Activated T-helper 1 cell treated with anti-CD3 and anti-CD28 coated beads, Interleukin-2, amount 50 U/mL, for 16 hours (primary cell): ENCODE data around the gene CGB2.
"Not testable (repeated sequence)": the region's sequence is repeated elsewhere in the genome, so short reads cannot be mapped to it uniquely, and the experiment has no call there.

Experiments used
- DNase-seq, 2 donors: peaks; one replicate each; pipeline ENCODE4 v3.0.0-alpha.2; 2020; ENCODE audit warnings: low read depth in 1 of 2, low spot score in 1 of 2

The CGB2 gene

DNA sequence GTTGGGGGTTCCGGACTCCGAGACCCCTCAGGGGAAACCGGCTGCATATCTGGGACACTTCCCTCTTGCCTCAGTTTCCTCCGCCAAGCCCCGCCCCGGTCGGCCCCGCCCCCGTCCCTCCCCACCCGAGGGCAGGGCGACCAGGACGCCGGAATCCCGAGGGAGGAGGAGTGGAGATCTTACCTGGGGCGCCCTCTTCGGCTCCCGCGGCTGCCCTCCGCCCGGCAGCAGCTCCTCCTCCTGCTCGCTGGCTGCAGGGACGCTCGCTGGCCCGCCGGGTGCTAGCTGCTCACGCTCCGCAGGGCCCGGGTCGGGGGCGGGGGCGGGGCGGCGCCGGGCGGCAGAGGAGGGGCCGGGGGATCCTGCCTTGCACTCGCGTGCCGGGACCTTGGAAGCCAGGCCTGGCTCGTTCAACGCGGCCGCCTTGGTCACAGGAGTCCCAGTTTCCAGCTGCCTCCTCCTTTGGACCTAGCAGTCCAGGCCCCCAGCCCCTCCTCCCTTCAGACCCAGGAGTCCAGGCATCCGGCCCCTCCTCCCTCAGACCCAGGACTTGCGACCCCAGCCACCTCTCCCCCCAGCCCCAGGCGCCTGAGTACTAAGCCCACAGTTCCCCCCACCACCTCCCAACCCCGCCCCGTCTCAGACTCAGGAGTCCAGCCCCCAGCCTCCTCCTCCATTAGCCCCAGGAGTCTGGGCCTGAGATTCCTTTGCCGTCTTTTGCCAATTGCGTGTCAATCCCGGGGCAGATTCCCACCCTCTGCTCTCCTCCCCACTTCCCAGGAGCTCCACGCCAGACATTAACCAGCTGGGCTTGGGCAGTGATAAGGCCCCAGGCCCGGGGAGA, 33.3 kb downstream of the CGB2 start, which contains the start of gene NTF4:
TSS of gene NTF4 (minus strand) at position 51 of the 844 bp plus-strand sequence. CDS start 2,821 bp downstream, outside the sequence.
- DNase-seq: no peak

- DNase-seq: no peak
These were observed 34.3 kb downstream of the CGB2 start for GRCh38 chr19:49065905-49066512.

- no peak for DNase-seq
These were observed 35.9 kb downstream of the CGB2 start for GRCh38 chr19:49067554-49067953.

DNA sequence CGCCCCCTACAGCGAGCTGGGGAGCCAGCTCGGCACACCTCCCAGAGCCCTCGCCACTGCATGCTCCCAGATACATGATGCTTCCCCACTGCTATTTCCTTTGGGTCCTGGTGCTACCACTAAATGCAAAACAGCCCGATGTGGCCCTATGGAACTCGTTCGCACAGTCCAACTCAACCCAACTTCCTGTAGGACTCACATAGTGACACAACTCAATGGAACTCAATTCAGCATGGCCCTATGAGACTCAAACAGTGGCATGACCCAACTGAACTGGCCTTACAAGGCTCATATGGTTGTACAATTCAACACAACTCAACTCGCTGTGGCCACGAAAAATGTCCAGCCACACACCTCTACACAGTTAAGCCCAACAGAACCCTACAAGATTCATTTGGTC, 37.3 kb downstream of the CGB2 start:
- no peak for DNase-seq

- no peak for DNase-seq
These were observed 38.7 kb downstream of the CGB2 start for GRCh38 chr19:49070416-49070815.

DNA sequence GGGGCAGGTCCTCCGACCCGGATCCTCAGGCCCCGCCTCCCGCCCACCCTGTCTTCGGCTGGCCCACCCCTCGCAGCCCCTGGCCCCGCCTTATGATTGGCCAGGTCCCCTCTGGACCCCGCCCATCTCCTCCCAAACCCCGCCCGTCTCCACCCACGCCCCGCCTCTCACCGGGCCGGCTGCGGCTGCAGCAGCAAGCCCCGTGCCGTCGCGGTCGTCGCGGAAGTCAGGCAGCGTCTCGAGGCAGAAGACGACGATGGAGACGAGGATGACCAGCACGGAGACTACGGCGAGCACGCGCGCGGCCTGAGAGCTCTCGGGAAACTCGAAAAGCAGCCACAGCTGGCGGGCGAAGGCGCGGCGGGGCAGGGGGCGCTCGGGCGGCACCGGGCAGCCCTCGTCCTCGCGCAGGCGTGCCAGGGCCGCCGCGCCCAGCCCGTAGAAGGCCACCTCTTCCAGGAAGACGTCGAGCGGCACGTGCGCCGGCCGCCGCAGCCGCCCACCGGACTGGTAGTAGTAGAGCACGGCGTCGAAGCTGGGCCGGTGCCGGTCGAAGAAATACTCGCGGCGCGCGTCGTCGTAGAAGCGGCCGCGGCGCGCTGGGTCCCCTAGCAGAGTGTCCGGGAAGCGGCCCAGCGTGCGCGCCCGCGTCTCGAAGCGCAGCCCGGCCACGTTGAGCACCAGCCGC, 40.3 kb downstream of the CGB2 start:
- DNase-seq: no peak

- DNase-seq: no peak
These were observed 42.1 kb downstream of the CGB2 start for GRCh38 chr19:49073514-49074378.

DNA sequence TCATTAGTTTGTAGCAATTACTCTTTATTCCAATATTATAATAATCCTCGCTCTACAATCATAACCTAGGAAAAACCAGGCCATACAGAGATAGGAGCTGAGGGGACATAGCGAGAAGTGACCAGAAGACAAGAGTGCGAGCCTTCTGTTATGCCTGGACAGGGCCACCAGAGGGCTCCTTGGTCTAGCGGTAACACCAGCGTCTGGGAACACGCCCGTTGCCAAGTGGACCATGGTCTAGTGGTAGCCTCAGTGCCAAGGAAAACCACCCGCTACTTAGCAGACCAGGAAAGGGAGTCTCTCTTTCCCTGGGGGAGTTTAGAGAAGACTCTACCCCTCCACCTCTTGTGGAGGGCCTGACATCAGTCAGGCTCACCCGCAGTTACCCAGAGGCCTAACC, 43.2 kb downstream of the CGB2 start:
- DNase-seq: not testable (repeated sequence)

DNA sequence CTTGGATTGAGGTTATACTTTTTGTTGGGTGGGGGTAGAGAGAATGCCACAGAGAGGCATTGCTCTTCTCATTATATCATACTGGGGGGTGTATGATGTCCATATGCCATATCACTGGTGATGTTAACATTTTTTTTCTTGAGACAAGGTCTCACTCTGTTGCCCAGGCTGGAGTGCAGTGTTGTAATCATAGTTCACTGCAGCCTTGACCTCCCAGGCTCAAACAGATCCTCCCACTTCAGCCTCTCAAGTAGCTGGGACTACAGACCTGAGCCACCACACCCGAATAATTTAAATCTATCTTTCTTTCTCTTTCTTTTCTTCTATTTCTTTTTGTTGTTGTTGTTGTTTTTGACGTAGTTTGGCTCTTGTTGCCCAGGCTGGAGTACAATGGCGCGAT, 48.7 kb downstream of the CGB2 start:
- DNase-seq: no peak

GRCh38 chr19:49081273-49081672, 49.6 kb downstream of the CGB2 start:
- no peak for DNase-seq
